ENCODE data around the gene SLC13A3. TPM values are rescaled to one million over a fixed set of nuclear protein-coding genes. Genes with fewer than 3 reads are reported as not detected.

SLC13A3 gene
- total and polyA plus RNA-seq, 4 donors: 1.5 to 10.7 (median 8.3) TPM

DNA sequence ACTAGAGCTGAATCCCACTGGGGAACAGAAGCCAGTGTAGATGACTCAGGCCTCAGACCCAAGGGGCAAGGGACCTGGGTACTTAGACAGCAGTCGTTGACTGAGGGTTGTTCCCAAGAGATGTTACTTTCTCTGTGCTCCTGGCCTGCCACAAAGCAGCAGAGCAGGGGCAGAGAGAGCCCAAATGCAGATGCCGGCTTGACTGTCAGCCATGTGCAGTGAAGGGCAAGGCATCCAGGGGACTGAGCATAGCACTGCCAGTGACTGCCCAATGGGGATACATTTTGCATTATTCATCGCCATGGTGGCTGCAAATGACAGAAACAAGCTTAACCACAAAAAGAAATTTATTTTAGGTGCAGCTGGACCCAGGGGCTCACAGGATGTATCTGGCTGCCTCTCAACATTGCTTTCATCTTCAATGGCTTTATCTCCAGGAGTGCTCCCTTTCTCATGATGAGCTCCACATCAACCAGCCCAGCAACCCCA is 45.6 kb upstream of the SLC13A3 start (continued):
- TF ChIP-seq FOXA1 (IDR thresholded peaks at IDR 0.05) (no peak), JUND (IDR thresholded peaks at IDR 0.05) (no peak), NR2F2 (IDR thresholded peaks at IDR 0.05) (no peak), RAD21 (IDR thresholded peaks at IDR 0.05) (no peak), YY1 (IDR thresholded peaks at IDR 0.05) (no peak)
- TF ChIP-seq, protein P1, sequence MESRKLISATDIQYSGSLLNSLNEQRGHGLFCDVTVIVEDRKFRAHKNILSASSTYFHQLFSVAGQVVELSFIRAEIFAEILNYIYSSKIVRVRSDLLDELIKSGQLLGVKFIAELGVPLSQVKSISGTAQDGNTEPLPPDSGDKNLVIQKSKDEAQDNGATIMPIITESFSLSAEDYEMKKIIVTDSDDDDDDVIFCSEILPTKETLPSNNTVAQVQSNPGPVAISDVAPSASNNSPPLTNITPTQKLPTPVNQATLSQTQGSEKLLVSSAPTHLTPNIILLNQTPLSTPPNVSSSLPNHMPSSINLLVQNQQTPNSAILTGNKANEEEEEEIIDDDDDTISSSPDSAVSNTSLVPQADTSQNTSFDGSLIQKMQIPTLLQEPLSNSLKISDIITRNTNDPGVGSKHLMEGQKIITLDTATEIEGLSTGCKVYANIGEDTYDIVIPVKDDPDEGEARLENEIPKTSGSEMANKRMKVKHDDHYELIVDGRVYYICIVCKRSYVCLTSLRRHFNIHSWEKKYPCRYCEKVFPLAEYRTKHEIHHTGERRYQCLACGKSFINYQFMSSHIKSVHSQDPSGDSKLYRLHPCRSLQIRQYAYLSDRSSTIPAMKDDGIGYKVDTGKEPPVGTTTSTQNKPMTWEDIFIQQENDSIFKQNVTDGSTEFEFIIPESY (IDR thresholded peaks at IDR 0.05): no peak
- TF ChIP-seq, protein P2, sequence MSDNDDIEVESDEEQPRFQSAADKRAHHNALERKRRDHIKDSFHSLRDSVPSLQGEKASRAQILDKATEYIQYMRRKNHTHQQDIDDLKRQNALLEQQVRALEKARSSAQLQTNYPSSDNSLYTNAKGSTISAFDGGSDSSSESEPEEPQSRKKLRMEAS (IDR thresholded peaks at IDR 0.05): no peak

DNA sequence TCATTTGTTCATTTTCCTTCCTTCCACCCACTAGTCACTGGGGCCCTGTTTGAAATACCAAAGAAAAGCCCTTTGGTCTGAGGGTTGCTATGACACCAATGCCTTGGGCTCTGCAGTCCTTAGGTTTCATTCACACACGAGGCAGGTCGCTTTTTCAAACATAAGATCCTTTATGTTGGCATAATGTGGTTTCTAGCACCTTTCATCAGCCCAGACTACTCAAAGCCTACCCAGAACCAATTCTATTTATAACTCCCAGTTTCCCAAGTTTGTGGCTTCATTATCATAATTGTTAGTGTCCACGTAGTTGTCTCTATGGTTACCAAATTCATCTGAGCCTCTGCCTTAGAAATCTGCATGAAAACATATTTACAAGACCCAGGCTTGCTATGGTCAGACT is 44.6 kb upstream of the SLC13A3 start:
- H3K36me3 ChIP-seq (ENCODE audit: control insufficient read depth in 4 of 4, insufficient read depth in 3 of 4, low read depth in 1 of 4, low read length in 3 of 4): no peaks in the 10 kb centered on the region

More for the DNA sequence above, 44.6 kb upstream of the SLC13A3 start:
- no peaks in the 10 kb centered on the region for H3K9me3 ChIP-seq (ENCODE audit: control insufficient read depth in 4 of 4, low read length in 3 of 4)
- DNase-seq (ENCODE audit: low spot score): no peak
- no peak overlapping the region for H3K4me3 ChIP-seq (ENCODE audit: low read depth in 1 of 3, low read length in 3 of 3)
- H3K9ac ChIP-seq (ENCODE audit: low read depth in 1 of 2, low read length in 2 of 2): no peak overlapping the region
- TF ChIP-seq TAF1 (conservative IDR thresholded peaks at IDR 0.05) (no peak), HNF4G (IDR thresholded peaks at IDR 0.05) (no peak), FOXA1 (IDR thresholded peaks at IDR 0.05) (no peak), GABPA (IDR thresholded peaks at IDR 0.05 in 1 of 2, conservative IDR thresholded peaks at IDR 0.05 in 1 of 2) (no peak), YY1 (IDR thresholded peaks at IDR 0.05) (no peak), HNF4A (conservative IDR thresholded peaks at IDR 0.05) (no peak), JUND (IDR thresholded peaks at IDR 0.05) (no peak), EGR1 (IDR thresholded peaks at IDR 0.05; ENCODE audit: low read depth in 2 of 2) (no peak), FOXA2 (IDR thresholded peaks at IDR 0.05) (no peak), NR2F2 (IDR thresholded peaks at IDR 0.05) (no peak), RAD21 (IDR thresholded peaks at IDR 0.05) (no peak)
- TF ChIP-seq, protein P3, sequence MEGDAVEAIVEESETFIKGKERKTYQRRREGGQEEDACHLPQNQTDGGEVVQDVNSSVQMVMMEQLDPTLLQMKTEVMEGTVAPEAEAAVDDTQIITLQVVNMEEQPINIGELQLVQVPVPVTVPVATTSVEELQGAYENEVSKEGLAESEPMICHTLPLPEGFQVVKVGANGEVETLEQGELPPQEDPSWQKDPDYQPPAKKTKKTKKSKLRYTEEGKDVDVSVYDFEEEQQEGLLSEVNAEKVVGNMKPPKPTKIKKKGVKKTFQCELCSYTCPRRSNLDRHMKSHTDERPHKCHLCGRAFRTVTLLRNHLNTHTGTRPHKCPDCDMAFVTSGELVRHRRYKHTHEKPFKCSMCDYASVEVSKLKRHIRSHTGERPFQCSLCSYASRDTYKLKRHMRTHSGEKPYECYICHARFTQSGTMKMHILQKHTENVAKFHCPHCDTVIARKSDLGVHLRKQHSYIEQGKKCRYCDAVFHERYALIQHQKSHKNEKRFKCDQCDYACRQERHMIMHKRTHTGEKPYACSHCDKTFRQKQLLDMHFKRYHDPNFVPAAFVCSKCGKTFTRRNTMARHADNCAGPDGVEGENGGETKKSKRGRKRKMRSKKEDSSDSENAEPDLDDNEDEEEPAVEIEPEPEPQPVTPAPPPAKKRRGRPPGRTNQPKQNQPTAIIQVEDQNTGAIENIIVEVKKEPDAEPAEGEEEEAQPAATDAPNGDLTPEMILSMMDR (IDR thresholded peaks at IDR 0.05; ENCODE audit: low read depth, low read length, missing input control): no peak
- TF ChIP-seq, protein P2 (IDR thresholded peaks at IDR 0.05): no peak
- TF ChIP-seq, protein P1 (IDR thresholded peaks at IDR 0.05): no peak
- TF ChIP-seq, protein P4, sequence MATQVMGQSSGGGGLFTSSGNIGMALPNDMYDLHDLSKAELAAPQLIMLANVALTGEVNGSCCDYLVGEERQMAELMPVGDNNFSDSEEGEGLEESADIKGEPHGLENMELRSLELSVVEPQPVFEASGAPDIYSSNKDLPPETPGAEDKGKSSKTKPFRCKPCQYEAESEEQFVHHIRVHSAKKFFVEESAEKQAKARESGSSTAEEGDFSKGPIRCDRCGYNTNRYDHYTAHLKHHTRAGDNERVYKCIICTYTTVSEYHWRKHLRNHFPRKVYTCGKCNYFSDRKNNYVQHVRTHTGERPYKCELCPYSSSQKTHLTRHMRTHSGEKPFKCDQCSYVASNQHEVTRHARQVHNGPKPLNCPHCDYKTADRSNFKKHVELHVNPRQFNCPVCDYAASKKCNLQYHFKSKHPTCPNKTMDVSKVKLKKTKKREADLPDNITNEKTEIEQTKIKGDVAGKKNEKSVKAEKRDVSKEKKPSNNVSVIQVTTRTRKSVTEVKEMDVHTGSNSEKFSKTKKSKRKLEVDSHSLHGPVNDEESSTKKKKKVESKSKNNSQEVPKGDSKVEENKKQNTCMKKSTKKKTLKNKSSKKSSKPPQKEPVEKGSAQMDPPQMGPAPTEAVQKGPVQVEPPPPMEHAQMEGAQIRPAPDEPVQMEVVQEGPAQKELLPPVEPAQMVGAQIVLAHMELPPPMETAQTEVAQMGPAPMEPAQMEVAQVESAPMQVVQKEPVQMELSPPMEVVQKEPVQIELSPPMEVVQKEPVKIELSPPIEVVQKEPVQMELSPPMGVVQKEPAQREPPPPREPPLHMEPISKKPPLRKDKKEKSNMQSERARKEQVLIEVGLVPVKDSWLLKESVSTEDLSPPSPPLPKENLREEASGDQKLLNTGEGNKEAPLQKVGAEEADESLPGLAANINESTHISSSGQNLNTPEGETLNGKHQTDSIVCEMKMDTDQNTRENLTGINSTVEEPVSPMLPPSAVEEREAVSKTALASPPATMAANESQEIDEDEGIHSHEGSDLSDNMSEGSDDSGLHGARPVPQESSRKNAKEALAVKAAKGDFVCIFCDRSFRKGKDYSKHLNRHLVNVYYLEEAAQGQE (IDR thresholded peaks at IDR 0.05): no peak
- peaks cover 0 to 7% (median 0%) of the 10 kb centered on the region in 4 donors for H3K4me1 ChIP-seq (ENCODE audit: control insufficient read depth in 4 of 4, insufficient read depth in 4 of 4, low read length in 3 of 4)
- WGBS: 71% methylated on average over 3 of the region's 3 CpGs
- no peaks in the 10 kb centered on the region for H3K27me3 ChIP-seq (ENCODE audit: control insufficient read depth in 4 of 4, insufficient read depth in 4 of 4, low read length in 3 of 4)
- H3K27ac ChIP-seq (ENCODE audit: low read depth in 1 of 2, low read length in 2 of 2): no peak overlapping the region

Data from liver (tissue), 9 donors.